GM18858 (cell line): ENCODE data around the gene CTTNBP2.

ENCODE experiments used
- ATAC-seq: cut with Tn5 transposase; IDR thresholded peaks from one replicate; pipeline ENCODE4 v1.9.1; 2021; ENCODE audit not compliant: unreplicated experiment

Gene CTTNBP2

GRCh38 chr7:117873310-117874190 lies at the start of gene CTTNBP2:
TSS of gene CTTNBP2 (minus strand) at chr7:117873441. CDS start at chr7:117873415, 26 bp downstream.
- no peak for ATAC-seq

GRCh38 chr7:117916309-117916708 lies 43.1 kb upstream of the CTTNBP2 start:
- ATAC-seq = no peak

- no peak for ATAC-seq
Observed at GRCh38 chr7:117912421-117912820, 39.2 kb upstream of the CTTNBP2 start.

GRCh38 chr7:117908031-117908795 lies 35.0 kb upstream of the CTTNBP2 start:
- ATAC-seq = no peak

- ATAC-seq = no peak
Observed at GRCh38 chr7:117907049-117907640, 33.9 kb upstream of the CTTNBP2 start.

- no peak for ATAC-seq
Observed at GRCh38 chr7:117902314-117902889, 29.2 kb upstream of the CTTNBP2 start.

- no peak for ATAC-seq
Observed at GRCh38 chr7:117901089-117901797, 28.0 kb upstream of the CTTNBP2 start.

GRCh38 chr7:117896339-117896738 lies 23.1 kb upstream of the CTTNBP2 start:
- no peak for ATAC-seq

- ATAC-seq = no peak
Observed at GRCh38 chr7:117895276-117895675, 22.0 kb upstream of the CTTNBP2 start.

GRCh38 chr7:117894037-117894436 lies 20.8 kb upstream of the CTTNBP2 start:
- ATAC-seq = no peak

GRCh38 chr7:117892821-117893220 lies 19.6 kb upstream of the CTTNBP2 start:
- ATAC-seq = no peak

- ATAC-seq = no peak
Observed at GRCh38 chr7:117889611-117890010, 16.4 kb upstream of the CTTNBP2 start.

GRCh38 chr7:117888627-117889026 lies 15.4 kb upstream of the CTTNBP2 start:
- ATAC-seq = no peak

- no peak for ATAC-seq
Observed at GRCh38 chr7:117882594-117882993, 9.4 kb upstream of the CTTNBP2 start.

GRCh38 chr7:117876761-117877160 lies 3.5 kb upstream of the CTTNBP2 start:
- ATAC-seq = no peak

- ATAC-seq = no peak
Observed at GRCh38 chr7:117875566-117875965, 2.3 kb upstream of the CTTNBP2 start.

GRCh38 chr7:117874191-117874700 lies 1.0 kb upstream of the CTTNBP2 start:
- no peak for ATAC-seq

- no peak for ATAC-seq
Observed at GRCh38 chr7:117872561-117873309, 506 bp downstream of the CTTNBP2 start.

GRCh38 chr7:117871778-117872538 lies 1.3 kb downstream of the CTTNBP2 start:
- ATAC-seq = no peak
